OCI-LY7 (cell line): ENCODE measurements around the gene PGAP3.

Experiments used
- EZH2phosphoT487 ChIP-seq: fragments of 200-600 bp; sonication (generic); IDR thresholded peaks from 2 replicates; pipeline ENCODE4 v1.6.1; 2018; ENCODE audit warnings: low read depth, borderline replicate concordance, mild to moderate bottlenecking, mixed run types, antibody characterized with exemption, low read length, moderate library complexity, mixed read lengths
- TF ChIP-seq, protein P1 (sequence below): fragments of 200-600 bp; sonication (generic); conservative IDR thresholded peaks from 2 replicates; pipeline ENCODE4 v1.5.1; 2014; ENCODE audit warnings: mild to moderate bottlenecking, antibody characterized with exemption, low read length, moderate library complexity, mixed read lengths

DNA sequence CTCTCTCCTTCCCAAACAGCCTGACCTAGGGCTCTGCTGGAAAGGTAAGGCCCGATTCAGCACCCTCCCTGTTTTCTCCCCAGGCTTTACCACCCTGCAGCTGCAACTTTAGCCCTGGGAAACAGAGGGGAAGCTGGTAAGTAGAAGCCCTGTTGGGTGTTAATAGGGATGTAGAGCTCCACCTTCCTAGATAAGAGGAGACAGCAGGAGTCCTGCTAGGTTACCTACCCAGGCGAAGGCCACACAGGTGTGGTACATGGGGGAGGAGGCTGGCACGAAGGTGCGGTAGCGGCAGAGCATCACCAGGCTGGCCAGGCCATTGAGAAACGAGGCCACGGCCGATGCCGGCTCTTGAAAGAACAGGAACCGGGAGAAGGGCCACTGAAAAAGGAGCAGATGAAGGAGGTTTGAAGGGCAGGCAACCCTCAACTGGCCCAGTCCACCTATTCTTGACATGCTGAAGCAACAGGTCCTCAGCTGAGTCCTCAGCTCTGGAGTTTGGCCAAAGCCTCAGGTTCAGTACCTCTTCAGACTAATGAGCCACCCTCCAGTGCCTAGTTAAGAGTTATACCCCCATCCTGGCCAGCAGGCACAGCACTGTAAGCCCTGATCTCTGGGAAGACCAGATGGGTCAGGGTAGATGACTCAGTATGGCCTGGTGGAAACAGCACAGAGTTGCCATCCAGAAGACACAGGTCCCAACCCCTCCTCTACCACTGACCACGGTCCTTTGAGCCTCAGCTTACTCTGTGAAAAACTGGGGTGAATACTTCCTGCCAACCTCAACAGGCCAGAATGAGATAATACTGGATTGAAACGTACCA is 3.3 kb downstream of the PGAP3 start:
- TF ChIP-seq, protein P1, sequence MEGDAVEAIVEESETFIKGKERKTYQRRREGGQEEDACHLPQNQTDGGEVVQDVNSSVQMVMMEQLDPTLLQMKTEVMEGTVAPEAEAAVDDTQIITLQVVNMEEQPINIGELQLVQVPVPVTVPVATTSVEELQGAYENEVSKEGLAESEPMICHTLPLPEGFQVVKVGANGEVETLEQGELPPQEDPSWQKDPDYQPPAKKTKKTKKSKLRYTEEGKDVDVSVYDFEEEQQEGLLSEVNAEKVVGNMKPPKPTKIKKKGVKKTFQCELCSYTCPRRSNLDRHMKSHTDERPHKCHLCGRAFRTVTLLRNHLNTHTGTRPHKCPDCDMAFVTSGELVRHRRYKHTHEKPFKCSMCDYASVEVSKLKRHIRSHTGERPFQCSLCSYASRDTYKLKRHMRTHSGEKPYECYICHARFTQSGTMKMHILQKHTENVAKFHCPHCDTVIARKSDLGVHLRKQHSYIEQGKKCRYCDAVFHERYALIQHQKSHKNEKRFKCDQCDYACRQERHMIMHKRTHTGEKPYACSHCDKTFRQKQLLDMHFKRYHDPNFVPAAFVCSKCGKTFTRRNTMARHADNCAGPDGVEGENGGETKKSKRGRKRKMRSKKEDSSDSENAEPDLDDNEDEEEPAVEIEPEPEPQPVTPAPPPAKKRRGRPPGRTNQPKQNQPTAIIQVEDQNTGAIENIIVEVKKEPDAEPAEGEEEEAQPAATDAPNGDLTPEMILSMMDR: no peak
- TF ChIP-seq EZH2phosphoT487: no peak
